HG03039 (cell line): Measurements from ENCODE around the gene CENPA.
"Not testable (repeated sequence)": the region's sequence is repeated elsewhere in the genome, so short reads cannot be mapped to it uniquely, and the experiment has no call there.

Experiments
- ATAC-seq: cut with Tn5 transposase; IDR thresholded peaks from one replicate; pipeline ENCODE4 v1.9.1; 2021; ENCODE audit warnings: mild to moderate bottlenecking, moderate library complexity; ENCODE audit not compliant: unreplicated experiment

Gene CENPA

DNA sequence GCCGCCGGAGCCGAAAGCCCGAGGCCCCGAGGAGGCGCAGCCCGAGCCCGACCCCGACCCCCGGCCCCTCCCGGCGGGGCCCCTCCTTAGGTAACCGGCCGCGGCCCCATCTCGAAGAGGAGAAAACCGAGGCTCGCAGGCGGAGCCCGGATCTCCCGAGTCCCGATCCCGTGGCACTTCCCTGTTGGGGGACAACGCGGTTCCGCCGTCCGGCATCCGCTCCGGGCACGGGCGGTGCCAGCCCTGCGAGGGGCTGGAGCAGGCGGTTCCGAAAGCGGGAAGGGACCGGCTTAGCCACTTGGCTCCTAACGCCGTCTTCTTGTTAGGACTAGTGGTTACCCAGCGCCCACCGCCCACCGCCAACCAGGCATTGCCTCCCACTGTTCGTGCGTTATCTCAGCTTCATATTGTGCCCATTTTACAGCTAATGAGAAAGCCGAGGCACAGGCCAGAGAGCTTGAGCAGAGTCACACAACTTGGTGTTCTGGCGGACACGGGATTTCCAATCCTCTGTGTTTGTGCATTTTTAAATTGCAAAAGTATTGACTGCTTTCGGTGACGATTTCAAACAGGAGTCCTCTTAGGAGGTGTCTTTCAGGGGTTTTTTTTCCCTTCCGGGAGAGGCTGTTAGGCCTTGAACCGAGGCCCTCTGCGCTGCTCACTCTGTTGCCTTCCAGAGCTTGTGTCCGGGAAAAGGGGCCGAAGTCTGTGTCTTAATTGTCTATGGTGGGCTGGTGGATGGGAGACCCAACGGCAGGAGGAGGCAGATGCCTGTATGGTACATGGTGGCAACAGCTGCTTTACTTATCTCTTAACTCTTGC is 562 bp downstream of the CENPA start:
- peak; percentile 9 for ATAC-seq

DNA sequence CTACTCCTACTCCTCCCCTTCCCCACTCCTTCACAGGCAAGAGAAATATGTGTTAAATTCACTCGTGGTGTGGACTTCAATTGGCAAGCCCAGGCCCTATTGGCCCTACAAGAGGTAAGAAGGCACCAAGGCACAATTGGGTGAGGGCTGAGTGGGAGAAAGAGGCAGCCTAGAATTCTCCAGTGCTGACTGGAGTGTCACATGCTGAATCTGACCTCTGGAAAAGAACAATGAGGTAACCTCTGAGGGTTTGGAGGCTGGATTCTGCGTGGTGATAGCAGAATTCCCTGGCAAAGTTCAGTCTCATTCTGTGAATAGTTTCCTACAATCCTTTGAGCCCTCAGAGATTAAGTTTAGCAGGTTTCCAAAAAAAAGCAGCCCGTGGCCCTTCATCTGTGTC is 6.9 kb downstream of the CENPA start:
- ATAC-seq = no peak

DNA sequence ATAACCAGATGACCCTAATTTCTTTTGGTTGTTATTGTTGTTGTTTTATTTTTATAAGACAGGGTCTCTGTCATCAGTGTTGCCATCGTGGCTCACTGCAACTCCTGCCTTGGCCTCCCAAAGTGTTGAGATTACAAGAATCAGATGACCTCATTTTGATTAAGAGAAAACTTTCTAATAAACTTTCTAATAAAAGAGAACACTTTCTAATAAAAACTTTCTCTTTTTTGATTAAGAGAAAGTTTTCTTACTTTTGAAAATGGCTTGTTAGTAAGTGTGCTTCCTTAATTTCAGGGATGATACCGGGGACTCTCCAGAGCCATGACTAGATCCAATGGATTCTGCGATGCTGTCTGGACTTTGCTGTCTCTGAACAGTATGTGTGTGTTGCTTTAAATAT is 7.7 kb downstream of the CENPA start:
- no peak for ATAC-seq

DNA sequence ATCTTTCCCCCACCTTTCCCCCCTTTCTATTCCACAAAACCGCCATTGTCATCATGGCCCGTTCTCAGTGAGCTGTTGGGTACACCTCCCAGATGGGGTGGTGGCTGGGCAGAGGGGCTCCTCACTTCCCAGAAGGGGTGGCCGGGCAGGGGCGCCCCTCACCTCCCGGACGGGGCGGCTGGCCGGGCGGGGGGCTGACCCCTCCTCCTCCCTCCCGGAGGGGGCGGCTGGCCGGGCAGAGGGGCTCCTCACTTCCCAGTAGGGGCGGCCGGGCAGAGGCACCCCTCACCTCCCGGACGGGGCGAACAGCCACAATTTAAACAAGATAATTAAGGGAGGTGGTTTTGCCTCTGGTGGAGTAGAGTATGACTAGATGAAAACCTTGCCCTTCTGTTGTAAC is 9.3 kb downstream of the CENPA start:
- not testable (repeated sequence) for ATAC-seq

DNA sequence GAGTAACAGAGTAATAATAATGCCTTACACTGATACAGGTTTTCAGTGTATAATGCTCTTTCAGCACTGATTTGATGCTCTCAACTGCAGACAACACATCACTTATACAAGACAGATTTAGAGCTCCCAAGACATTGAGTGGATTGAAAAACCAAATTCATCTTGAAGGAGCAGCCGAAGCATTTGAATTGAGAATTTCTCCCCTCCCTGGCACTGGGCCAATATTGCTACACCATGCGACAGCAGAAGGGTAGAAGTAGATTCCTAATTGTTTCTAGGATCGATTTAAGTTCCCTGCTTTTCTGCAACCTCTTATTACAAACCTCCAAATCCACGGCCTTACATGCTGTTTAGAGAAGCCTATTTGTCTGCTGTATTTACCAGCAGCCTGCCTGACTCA is 15.5 kb downstream of the CENPA start:
- ATAC-seq = no peak

DNA sequence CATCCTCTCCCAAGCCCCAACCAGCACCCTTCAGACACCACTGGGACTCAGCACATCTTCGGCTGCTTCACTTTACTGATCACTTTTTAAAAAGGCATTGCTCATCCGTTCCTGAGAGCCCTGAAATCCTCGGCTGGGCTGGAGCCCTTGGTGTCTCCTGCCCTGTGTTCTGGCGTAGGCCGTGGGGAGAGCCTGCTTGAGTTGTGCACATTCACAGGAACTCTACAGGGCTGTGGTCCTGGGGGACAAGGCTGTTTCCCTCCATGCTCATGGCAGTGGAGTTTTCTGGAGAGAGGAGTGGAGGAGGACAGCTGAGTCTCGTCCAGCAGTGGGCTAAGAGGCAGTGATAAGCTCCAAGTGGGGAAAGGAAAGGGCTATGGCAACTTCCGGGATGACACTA is 15.9 kb downstream of the CENPA start:
- ATAC-seq = no peak

DNA sequence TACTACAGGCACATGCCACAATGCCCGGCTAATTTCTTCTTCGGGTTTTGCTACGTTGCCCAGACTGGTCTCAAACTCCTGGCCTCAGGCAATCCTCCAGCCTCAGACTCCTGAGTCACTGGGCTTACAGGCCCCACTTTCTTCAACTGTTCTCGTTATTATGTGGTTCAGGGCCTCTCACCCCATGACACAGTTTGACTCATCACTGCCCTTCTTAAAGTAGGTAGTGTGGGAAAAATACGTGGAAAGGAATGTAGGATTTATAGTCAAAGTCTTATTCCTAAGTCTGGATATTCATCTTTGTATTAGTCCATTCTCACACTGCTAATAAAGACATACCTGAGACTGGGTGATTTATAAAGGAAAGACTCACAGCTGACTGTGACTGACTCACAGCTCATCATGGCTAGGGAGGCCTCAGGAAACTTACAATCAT is 19.4 kb downstream of the CENPA start:
- no peak for ATAC-seq

DNA sequence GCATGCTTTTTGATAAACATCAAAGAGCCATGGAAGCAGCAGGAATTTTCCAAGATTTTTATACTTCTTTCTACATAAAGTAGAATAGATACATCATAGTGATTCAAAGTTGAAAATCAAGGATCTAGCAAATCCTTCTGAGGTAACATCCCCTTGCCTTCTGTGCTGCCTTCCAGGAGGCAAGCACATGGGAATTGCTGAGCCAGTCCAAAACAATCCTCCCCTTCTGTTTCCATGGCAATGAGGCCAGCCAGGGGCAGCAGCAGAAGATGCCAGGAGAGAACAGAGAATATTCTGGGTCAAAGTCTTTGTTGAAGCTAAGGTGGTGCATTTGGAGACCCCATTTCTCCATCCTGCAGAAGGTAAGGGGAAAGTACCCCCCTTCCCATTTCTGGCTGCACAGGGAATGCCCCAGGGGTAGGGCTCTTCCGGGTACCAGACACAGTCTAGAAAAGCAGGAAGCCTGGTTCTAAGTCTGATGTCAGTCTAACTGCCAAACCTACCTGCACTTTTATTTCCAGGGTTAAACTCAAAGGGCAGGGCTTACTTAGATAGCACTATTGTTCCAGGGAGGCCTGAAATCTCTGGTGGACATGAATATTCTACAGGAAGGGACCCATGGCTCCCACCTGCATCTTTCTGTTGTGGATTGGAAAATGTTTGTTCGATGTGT is 22.1 kb downstream of the CENPA start:
- no peak for ATAC-seq

DNA sequence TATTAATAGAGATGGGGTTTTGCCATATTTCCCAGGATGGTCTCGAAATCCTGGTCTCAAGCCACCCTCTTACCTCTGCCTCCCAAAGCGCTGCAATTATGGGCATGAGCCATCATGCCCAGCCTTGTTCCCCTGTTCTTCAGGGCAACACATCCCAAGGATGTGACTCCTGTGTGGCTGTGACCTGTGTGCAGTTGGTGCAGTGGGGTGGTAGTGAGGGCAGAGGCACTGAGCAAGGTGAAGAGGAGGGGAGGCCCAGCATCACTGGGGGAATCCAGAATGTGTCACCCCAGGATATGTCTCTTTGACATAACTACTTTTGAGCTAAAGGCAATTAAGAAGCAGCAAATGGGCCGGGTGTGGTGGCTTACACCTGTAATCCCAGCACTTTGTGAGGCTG is 23.4 kb downstream of the CENPA start:
- ATAC-seq = no peak

DNA sequence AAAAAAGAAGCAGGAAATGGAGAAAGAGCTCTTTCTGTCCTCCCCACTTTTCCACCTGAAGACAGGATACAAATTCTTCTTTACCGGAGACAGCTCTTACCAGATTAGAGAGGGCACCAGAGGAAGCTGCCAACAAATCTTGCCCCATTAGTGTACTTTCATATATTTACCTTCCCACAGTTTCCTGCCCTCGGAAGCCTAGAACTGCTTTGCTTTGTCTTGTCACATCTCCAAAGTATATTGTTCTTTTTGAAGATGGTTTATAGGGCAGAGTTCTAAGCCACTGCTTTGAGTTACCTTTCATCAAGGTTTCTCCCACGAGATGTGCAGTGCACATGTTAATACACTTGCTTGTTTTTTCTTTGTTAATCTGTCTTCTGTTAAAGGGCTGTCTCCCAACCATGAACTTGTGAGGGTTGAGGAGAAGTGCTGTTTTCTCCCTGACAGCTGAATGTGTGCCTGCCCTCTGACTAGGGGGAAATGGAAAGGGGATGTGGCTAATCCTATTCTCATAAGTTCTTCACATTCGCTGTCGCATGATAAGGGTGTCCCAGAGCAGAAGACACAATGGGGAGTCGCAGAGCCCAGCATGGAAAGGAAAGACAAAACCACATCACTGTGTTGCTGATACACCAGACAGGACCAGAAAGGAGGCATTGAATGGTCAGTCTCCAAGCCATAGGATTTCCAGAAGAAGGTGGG is 24.2 kb downstream of the CENPA start:
- ATAC-seq = no peak

DNA sequence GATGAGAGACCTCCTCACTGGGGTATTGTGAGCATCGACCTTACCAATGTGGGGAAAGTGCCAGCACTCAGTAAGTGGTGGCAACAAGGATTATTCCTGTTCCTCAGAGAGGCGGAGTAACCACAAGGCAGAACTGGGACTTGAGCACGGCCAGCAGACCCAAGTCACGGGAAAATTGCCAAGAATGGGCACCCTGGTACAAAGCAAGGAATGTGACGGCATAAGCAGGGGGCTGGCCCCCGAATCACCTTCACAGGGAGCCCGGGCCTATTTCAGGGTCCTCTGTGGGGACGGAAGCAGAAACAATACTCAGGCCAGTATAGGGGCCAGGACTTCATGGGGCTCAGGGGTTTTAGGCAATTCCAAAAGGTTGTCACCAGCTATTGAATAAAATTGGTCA is 25.4 kb downstream of the CENPA start:
- no peak for ATAC-seq

DNA sequence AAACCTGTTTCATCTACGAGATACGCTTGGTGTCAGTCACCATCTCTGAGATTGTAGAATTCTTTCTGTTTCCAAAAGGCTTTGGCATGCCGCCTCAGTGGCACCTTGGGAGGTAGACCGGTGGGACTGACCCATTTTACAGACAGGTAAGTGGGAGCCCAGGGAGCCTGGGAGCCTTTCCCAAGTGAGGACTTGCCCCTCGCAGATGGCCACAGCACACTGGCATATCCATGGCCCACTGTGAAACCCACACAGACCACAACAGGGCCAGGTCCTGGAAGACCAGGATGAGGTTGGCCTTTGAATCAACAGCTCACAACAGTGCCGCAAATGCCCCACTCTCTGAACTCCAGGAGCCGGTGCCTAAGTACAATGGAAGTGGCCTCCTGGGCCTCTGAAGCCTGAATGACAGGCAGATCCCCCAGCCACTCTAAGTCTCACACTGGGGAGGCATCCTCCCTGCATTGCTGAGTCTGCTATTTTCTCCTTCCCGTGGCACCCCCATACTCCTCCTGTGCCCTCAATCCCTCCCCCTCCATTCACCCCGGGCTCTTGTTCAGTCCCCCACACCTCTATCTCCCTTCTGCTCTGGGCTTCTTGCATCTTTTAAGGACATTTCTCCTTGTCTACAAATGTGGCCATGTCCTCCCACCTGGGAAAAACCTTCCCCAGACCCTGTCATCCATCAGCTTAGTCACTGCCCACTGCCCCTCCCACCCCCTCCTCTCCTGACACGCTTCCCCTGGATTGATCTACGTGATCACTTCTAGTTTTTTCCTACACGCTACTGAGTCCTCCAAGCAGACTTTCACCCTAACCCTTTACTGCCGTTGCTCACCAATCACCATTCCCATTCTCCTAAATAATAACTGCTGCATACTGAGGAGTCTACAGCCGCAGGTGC is 26.2 kb downstream of the CENPA start:
- no peak for ATAC-seq

DNA sequence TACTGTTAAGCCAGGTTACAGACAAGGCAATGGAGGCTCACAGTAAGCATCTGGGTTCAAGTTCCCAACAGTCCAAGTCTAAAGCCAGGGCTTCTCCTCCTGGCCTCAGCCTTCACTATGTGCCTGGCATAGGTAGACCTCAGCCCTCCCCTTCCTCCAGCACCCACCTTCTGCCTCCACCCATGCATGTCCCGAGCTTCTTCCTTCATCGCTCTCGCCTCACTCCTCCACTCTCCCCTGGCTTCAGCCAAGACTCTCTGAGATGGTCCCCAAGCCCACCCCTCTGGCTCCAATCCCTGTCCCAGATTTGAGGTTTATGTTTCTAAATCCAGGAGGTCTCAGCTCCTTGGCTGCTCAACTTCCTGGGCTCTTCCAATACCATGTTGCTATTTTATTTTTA is 26.9 kb downstream of the CENPA start:
- ATAC-seq = no peak

DNA sequence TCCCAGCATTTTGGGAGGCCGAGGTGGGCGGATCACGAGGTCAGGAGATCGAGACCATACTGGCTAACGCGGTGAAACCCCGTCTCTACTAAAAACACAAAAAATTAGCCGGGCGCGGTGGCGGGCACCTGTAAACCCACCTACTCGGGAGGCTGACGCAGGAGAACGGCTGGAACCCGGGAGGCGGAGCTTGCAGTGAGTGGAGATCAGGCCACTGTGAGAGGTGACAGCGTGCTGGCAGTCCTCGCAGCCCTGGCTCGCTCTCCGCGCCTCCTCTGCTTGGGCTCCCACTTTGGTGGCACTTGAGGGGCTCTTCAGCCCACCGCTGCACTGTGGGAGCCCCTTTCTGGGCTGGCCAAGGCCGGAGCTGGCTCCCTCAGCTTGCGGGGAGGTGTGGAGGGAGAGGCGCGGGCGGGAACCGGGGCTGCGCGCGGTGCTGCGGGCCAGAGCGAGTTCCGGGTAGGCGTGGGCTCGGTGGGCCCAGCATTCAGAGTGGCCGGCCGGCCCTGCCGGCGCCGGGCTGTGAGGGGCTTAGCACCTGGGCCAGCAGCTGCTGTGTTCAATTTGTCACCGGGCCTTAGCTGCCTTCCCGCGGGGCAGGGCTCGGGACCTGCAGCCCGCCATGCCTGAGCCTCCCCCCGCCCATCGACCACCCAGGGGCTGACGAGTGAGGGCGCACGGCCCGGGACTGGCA is 28.4 kb downstream of the CENPA start:
- not testable (repeated sequence) for ATAC-seq

DNA sequence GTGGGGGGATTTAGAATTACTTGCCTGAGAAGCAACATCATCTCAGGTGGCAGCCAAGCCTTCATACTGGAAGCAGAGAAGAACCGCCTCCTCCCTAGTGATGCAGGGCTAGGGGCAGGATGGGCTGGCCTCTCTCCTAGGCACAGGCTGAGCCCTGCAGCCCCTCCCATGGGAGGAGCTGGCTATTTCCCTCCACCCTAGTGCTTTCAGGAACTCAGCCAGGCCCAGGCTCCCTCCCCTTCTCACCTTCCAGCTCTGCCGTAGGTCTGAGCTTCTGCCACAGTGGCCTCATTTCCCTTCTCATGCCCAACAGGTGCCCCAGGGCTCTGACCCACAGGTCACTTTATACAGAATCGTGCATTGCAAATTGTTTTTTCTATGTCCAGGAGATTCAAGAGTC is 31.0 kb downstream of the CENPA start:
- ATAC-seq = no peak

DNA sequence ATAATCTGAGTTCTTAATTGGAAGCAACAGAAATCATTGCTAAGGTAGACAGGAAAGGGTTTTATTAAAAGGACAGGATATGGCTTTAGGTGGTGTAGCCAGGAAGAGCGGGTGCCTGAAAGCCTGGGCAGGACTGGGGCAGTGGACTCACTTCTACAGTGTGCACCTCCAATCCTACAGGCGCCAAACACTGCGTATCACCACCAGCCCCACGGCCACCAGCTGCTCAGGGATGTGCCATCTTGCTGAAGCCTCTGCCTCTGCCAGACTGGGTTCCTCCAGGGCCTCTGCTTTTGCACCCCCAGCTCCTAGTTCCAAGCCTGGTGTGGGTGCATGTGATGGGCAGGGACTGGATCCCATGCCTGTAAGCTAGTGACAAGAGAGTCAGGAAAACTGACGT is 32.4 kb downstream of the CENPA start:
- no peak for ATAC-seq

DNA sequence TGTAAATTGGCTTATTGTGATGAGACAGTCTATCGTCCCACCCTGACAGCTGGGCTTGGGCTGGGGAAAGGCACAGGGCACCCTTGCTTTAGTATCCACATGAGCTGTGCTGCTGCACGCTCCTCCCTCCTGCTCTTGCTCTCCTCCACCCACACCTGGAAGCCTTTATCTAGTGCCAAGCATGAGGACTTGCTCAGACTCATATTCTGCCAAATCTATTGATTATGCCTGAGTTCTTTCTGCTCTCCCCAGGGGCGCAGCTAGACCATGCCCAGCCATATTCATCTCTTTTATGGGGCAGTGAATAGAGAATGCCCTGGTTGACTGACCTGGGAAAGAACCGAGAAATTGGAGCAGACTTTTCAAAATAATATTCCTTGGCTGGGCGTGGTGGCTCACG is 33.1 kb downstream of the CENPA start:
- ATAC-seq = no peak

DNA sequence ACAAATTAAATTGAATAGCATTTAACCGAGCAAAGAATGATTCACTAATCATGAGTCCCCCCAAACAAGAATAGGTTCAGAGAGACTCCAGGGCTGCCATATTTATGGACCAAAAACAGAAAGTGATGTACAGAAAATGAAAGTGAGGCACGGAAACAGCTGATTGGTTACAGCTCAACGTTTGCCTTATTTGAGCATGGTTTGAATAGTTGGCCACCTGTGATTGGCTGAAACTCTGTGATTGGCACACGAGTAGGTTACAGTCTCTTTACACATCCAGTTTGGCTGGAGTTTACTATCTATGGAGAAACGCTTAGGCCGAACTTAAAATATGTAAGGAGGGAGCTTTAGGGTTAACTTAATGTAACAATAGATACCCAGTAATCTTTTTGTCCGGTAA is 35.1 kb downstream of the CENPA start:
- no peak for ATAC-seq

DNA sequence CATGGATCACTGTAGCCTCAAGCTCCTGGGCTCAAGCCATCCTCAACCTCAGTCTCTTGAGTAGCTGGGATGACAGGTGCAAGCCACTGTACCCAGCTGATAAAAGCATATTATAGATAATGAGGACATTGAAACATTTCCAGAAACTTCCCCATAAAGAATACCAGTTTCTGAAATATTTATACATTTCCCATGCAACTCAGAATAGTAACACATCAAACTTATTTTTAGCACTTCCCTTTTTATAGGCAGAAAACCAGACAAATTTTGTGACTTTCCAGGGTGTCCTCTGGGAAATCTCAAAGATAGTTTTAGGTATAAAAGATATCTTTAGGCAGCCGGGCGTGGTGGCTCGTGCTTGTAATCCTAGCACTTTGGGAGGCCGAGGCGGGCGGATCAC is 37.0 kb downstream of the CENPA start:
- ATAC-seq = no peak
